ENCODE measurements around the gene SLC9A8.

The SLC9A8 gene

GRCh38 chr20:49904440-49905214, 92.0 kb downstream of the SLC9A8 start:
- no peak for TF ChIP-seq CTCF (IDR thresholded peaks at IDR 0.05; ENCODE audit: poor library complexity, severe bottlenecking)
- peaks cover 61% of the 10 kb centered on the region for H3K36me3 ChIP-seq (ENCODE audit: low read depth)
- H3K27me3 ChIP-seq (ENCODE audit: insufficient read depth, poor library complexity, severe bottlenecking), result no peaks in the 10 kb centered on the region

GRCh38 chr20:49905415-49906091, 92.9 kb downstream of the SLC9A8 start:
- H3K9me3 ChIP-seq (ENCODE audit: severe bottlenecking), result no peaks in the 10 kb centered on the region
- H3K36me3 ChIP-seq (ENCODE audit: low read depth), result peaks cover 70% of the 10 kb centered on the region
- TF ChIP-seq CTCF (IDR thresholded peaks at IDR 0.05; ENCODE audit: poor library complexity, severe bottlenecking), result no peak
- no peak overlapping the region for H3K4me3 ChIP-seq (ENCODE audit: severe bottlenecking)
- no peaks in the 10 kb centered on the region for H3K4me1 ChIP-seq (ENCODE audit: insufficient read depth, poor library complexity, severe bottlenecking)
- H3K27ac ChIP-seq (ENCODE audit: poor library complexity, severe bottlenecking), result no peak overlapping the region
- H3K27me3 ChIP-seq (ENCODE audit: insufficient read depth, poor library complexity, severe bottlenecking), result no peaks in the 10 kb centered on the region
- ATAC-seq (ENCODE audit: low read depth) (no peak), DNase-seq (ENCODE audit: low spot score) (peak; percentile 83)

More at GRCh38 chr20:49904440-49905214, 92.0 kb downstream of the SLC9A8 start:
- DNase-seq (ENCODE audit: low spot score), result peak; percentile 75
- Histone ChIP-seq H3K4me1 (ENCODE audit: insufficient read depth, poor library complexity, severe bottlenecking) (no peaks in the 10 kb centered on the region), H3K9me3 (ENCODE audit: severe bottlenecking) (no peaks in the 10 kb centered on the region), H3K4me3 (ENCODE audit: severe bottlenecking) (no peak overlapping the region), H3K27ac (ENCODE audit: poor library complexity, severe bottlenecking) (no peak overlapping the region)
- ATAC-seq (ENCODE audit: low read depth), result no peak

- H3K27me3 ChIP-seq (ENCODE audit: insufficient read depth, poor library complexity, severe bottlenecking), result no peaks in the 10 kb centered on the region
- no peaks in the 10 kb centered on the region for H3K9me3 ChIP-seq (ENCODE audit: severe bottlenecking)
- ATAC-seq (ENCODE audit: low read depth), result no peak
- TF ChIP-seq CTCF (IDR thresholded peaks at IDR 0.05; ENCODE audit: poor library complexity, severe bottlenecking), result no peak
- H3K4me1 ChIP-seq (ENCODE audit: insufficient read depth, poor library complexity, severe bottlenecking), result no peaks in the 10 kb centered on the region
- no peak overlapping the region for H3K27ac ChIP-seq (ENCODE audit: poor library complexity, severe bottlenecking)
- DNase-seq (ENCODE audit: low spot score), result peak; percentile 86
- no peak overlapping the region for H3K4me3 ChIP-seq (ENCODE audit: severe bottlenecking)
- peaks cover 74% of the 10 kb centered on the region for H3K36me3 ChIP-seq (ENCODE audit: low read depth)
These were observed 93.5 kb downstream of the SLC9A8 start for GRCh38 chr20:49906101-49906604.

GRCh38 chr20:49906615-49907154, 94.1 kb downstream of the SLC9A8 start:
- DNase-seq (ENCODE audit: low spot score) (no peak), ATAC-seq (ENCODE audit: low read depth) (no peak)
- Histone ChIP-seq H3K4me1 (ENCODE audit: insufficient read depth, poor library complexity, severe bottlenecking) (no peaks in the 10 kb centered on the region), H3K9me3 (ENCODE audit: severe bottlenecking) (no peaks in the 10 kb centered on the region), H3K36me3 (ENCODE audit: low read depth) (peaks cover 75% of the 10 kb centered on the region), H3K4me3 (ENCODE audit: severe bottlenecking) (no peak overlapping the region), H3K27ac (ENCODE audit: poor library complexity, severe bottlenecking) (no peak overlapping the region), H3K27me3 (ENCODE audit: insufficient read depth, poor library complexity, severe bottlenecking) (no peaks in the 10 kb centered on the region)
- TF ChIP-seq CTCF (IDR thresholded peaks at IDR 0.05; ENCODE audit: poor library complexity, severe bottlenecking), result no peak

Data from RWPE2 (cell line).